ENCODE results near the gene SPRING1.

GRCh38 chr12:116777245-116777644, 39.4 kb upstream of the SPRING1 start:
- TF ChIP-seq POLR2A (IDR thresholded peaks at IDR 0.05) = no peak
- TF ChIP-seq CTCF (IDR thresholded peaks at IDR 0.05) = no peak

Data from vagina (tissue), 2 donors.